GM12878 (cell line): Measurements from ENCODE around the gene TPRG1. TPM values are rescaled to one million over a fixed set of nuclear protein-coding genes. Genes with fewer than 3 reads are reported as not detected.

ENCODE experiments used
- ATAC-seq: fragments of 200-7000 bp; cut with Tn5 transposase; 3 replicates; pipeline ENCODE4 v1.9.1; 2020; ENCODE audit warnings: mild to moderate bottlenecking, moderate library complexity
- BruUV-seq: library from RNA; stranded (reverse); fragments of 400-500 nt; replicated peaks from 2 replicates; lab custom pipeline; 2021; lab: Mats Ljungman, UMichigan
- CTCF ChIA-PET: fragments of 300-600 bp; sonication (Branson Sonifier 250); formaldehyde crosslinking; extraction: SDS; loops from one replicate; lab custom pipeline; 2021; ENCODE audit warnings: inconsistent platforms; lab: Yijun Ruan, JAX
- POLR2A ChIA-PET: fragments of 350-600 bp; formaldehyde crosslinking; extraction: SDS; loops from one replicate; lab custom pipeline; 2021; ENCODE audit warnings: inconsistent platforms; lab: Charles Lee
- RAD21 ChIA-PET: fragments of 300-600 bp; sonication (Branson Sonifier 250); formaldehyde crosslinking; loops from one replicate; lab custom pipeline; 2023; ENCODE audit warnings: antibody characterized with exemption; ENCODE audit not compliant: unreplicated experiment; lab: Charles Lee
- SMC1A ChIA-PET: fragments of 300-600 bp; sonication (Branson Sonifier 250); formaldehyde crosslinking; loops from one replicate; lab custom pipeline; 2023; ENCODE audit not compliant: unreplicated experiment, uncharacterized antibody; lab: Charles Lee
- DNase-seq: peaks from one replicate; pipeline ENCODE4 v3.0.0-alpha.2; 2011; ENCODE audit warnings: low read depth, low spot score
- FAIRE-seq: peaks from 3 replicates; lab custom pipeline; 2011; peaks lifted over from hg19 to GRCh38; lab: Jason Lieb, UNC
- H2AFZ ChIP-seq: 2 replicates; pipeline ENCODE4 v1.6.0; 2011; ENCODE audit warnings: low read depth, low read length, control low read depth; ENCODE audit not compliant: control insufficient read depth
- H3K27ac ChIP-seq: 2 replicates; pipeline ENCODE4 v1.5.1; 2011; ENCODE audit warnings: control low read depth; ENCODE audit not compliant: control insufficient read depth, insufficient read depth
- H3K27me3 ChIP-seq, 2 experiments: replicated peaks in 1 of 2; 2 replicates each; pipeline versions ENCODE4 v1.6.0 to v1.6.1; 2011; ENCODE audit warnings: low read length in 1 of 2; ENCODE audit not compliant: control insufficient read depth in 2 of 2, insufficient read depth in 2 of 2
- H3K36me3 ChIP-seq, 2 experiments: 2 replicates each; pipeline ENCODE4 v1.5.1; 2011; ENCODE audit warnings: low read length in 1 of 2; ENCODE audit not compliant: control insufficient read depth in 2 of 2, insufficient read depth in 2 of 2
- H3K4me1 ChIP-seq: 2 replicates; pipeline ENCODE4 v1.6.1; 2011; ENCODE audit warnings: mild to moderate bottlenecking, low read length, moderate library complexity, mixed read lengths; ENCODE audit not compliant: control insufficient read depth, insufficient read depth
- H3K4me2 ChIP-seq: 2 replicates; pipeline ENCODE4 v1.6.0; 2011; ENCODE audit warnings: control low read depth; ENCODE audit not compliant: control insufficient read depth, insufficient read depth
- H3K4me3 ChIP-seq: fragments of 200-600 bp; sonication (generic); 2 replicates; pipeline ENCODE4 v1.5.1; 2016
- H3K79me2 ChIP-seq: 2 replicates; pipeline ENCODE4 v1.6.0; 2011; ENCODE audit warnings: low read length; ENCODE audit not compliant: control insufficient read depth, insufficient read depth
- H3K9ac ChIP-seq: 2 replicates; pipeline ENCODE4 v1.8.0; 2011; ENCODE audit warnings: low read length, control low read depth, mixed read lengths; ENCODE audit not compliant: control insufficient read depth, insufficient read depth
- H3K9me3 ChIP-seq: replicated peaks from 3 replicates; pipeline ENCODE4 v1.5.1; 2011; ENCODE audit warnings: mild to moderate bottlenecking, low read length; ENCODE audit not compliant: control insufficient read depth, insufficient read depth
- H4K20me1 ChIP-seq: 2 replicates; pipeline ENCODE4 v1.6.0; 2011; ENCODE audit not compliant: control insufficient read depth, insufficient read depth
- CBX5 ChIP-seq: sonication (generic); IDR thresholded peaks from 2 replicates; pipeline ENCODE4 v1.6.1; 2016; ENCODE audit warnings: low read depth, moderate library complexity, mild to moderate bottlenecking, inconsistent platforms
- CHD2 ChIP-seq: IDR thresholded peaks from 2 replicates; pipeline ENCODE4 v1.6.1; 2011; ENCODE audit warnings: low read depth, low read length, improper control_type of control experiment, borderline replicate concordance
- HDAC6 ChIP-seq: fragments of 200-600 bp; sonication (generic); IDR thresholded peaks from one replicate; pipeline ENCODE4 v1.8.0; 2017; ENCODE audit warnings: antibody characterized with exemption; ENCODE audit not compliant: unreplicated experiment
- HDGF ChIP-seq: fragments of 450-650 bp; IDR thresholded peaks from 2 replicates; pipeline ENCODE4 v1.6.1; 2016; ENCODE audit warnings: antibody characterized with exemption
- NR2C1 ChIP-seq: fragments of 450-650 bp; IDR thresholded peaks from 2 replicates; pipeline ENCODE4 v1.6.1; 2017; ENCODE audit warnings: antibody characterized with exemption, mild to moderate bottlenecking, moderate library complexity
- NR2C2 ChIP-seq: IDR thresholded peaks from 2 replicates; pipeline ENCODE4 v1.6.1; 2011; ENCODE audit warnings: borderline replicate concordance, low read depth; ENCODE audit not compliant: control insufficient read depth, insufficient read length
- SUZ12 ChIP-seq: fragments of 200-600 bp; sonication (generic); IDR thresholded peaks from one replicate; pipeline ENCODE4 v1.6.1; 2018; ENCODE audit warnings: antibody characterized with exemption, mild to moderate bottlenecking; ENCODE audit not compliant: unreplicated experiment
- ZBED1 ChIP-seq: IDR thresholded peaks from 2 replicates; pipeline ENCODE4 v1.6.1; 2016; ENCODE audit warnings: borderline replicate concordance
- WGBS: methylation state at CpG from one replicate; pipeline ENCODE4 v1.1.6; 2016; ENCODE audit warnings: low lambda C conversion rate; ENCODE audit not compliant: insufficient replicate concordance, insufficient coverage; ENCODE audit errors: missing lambda C conversion rate; 5-methylcytosine and 5-hydroxymethylcytosine counted together
- in situ Hi-C: fragments of 300-500 bp; cut with MboI; formaldehyde crosslinking; loops from 9 replicates; pipeline ENCODE4 v1.14.3; 2018; ENCODE audit warnings: mixed read lengths
- intact Hi-C: fragments of 100-400 bp; cut with micrococcal nuclease; formaldehyde crosslinking; loops from one replicate; pipeline ENCODE4 v1.14.2; 2022; ENCODE audit not compliant: unreplicated experiment
- polyA plus RNA-seq, 11 experiments: library from polyadenylated mRNA; depleted of rRNA in 4 of 11; unstranded in 6 of 11; stranded (reverse) in 5 of 11; fragments of >200 nt; fragmentation: Nextera tagmentation in 4 of 11; fragmentation: Illumina TruSeq in 1 of 11; extraction: Ambion mirVana in 4 of 11; extraction: Trizol in 1 of 11; gene quantifications; 1 replicate in 1 of 11; 2 replicates in 10 of 11; pipeline versions ENCODE4 v1.2.1 to v1.2.3, GENCODE V29; 2011 to 2016; ENCODE audit warnings: inconsistent platforms in 2 of 11, missing spikeins in 2 of 11, low read depth in 1 of 11
- total RNA-seq, 4 experiments: library from RNA; depleted of rRNA in 3 of 4; stranded (reverse); fragments of >200 nt in 3 of 4; fragmentation: Illumina TruSeq in 1 of 4; extraction: Trizol in 1 of 4; gene quantifications; 2 replicates each; pipeline versions ENCODE4 v1.2.1 to v1.2.3, GENCODE V29; 2013 to 2021
- TF ChIP-seq, protein P1 (sequence below): IDR thresholded peaks from 2 replicates; pipeline ENCODE4 v1.6.1; 2011; ENCODE audit warnings: low read depth, mild to moderate bottlenecking, low read length, moderate library complexity, borderline replicate concordance; ENCODE audit errors: extremely low read depth
- TF ChIP-seq, protein P2 (sequence below): fragments of 450-650 bp; IDR thresholded peaks from 2 replicates; pipeline ENCODE4 v1.6.1; 2016; ENCODE audit warnings: mild to moderate bottlenecking
- TF ChIP-seq, protein P3 (sequence below): fragments of 450-650 bp; IDR thresholded peaks from 2 replicates; pipeline ENCODE4 v1.6.1; 2017; ENCODE audit warnings: antibody characterized with exemption, mild to moderate bottlenecking, moderate library complexity

Gene TPRG1
- total and polyA plus RNA-seq, 10 of the 15 experiments (the other 5 are each of a cell fraction or from before 2014, with no cell fraction given), result 0.26 to 30.7 (median 3.6) TPM

DNA sequence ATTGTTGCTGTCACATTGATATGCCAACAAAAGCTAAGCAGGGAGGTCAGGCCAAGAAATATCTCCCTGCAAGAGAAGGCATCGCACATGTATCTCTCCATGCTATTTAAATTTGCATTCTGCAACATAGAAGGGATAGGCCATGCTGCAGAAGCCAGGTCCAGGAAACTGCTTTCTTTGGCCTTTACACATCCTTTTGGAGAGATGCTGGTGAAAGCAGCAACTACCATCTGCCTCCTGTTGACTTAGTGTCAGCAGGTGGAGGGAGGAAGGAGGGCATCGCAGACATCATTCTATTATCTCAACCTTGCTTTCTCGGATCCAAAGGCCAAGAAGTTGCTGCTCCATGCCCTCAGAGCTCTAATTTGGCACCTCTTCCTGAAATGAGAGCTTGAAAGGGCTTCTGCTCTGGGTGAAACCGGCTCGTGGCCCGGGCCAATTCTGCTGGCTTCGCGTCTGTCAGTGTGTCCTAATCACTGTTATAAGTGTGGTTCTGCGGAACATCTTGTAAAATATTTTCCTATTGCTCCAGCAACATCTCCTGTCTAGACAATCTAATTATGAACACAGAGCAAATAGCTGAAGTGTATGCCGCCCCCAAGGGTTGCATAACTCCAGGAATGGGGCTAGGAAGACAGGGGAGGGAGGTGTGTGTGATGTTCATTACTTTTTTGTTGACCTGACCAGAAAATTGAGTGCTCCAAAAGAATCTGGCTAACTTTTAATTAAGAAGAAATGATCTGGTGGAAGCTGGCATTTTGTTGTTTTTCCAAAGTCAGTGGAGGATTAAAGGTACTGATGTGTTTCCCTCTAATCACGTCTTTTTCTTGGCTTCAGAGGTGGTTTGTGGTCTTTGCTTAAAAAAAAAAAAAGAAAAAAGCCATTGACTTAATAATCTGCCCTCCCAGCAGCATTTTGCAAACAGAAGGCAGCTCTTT, 89.1 kb downstream of the TPRG1 start:
- Histone ChIP-seq H3K4me1 (no peaks in the 10 kb centered on the region; the same call in 1 of the 2 replicates), H3K27ac (no peak overlapping the region), H3K4me2 (no peak overlapping the region), H3K79me2 (no peaks in the 10 kb centered on the region), H3K27me3 (no peaks in the 10 kb centered on the region; a peak in 1 of 4 replicates), H2AFZ (no peak overlapping the region), H3K9me3 (no peaks in the 10 kb centered on the region), H4K20me1 (no peaks in the 10 kb centered on the region), H3K4me3 (no peak overlapping the region), H3K9ac (no peak overlapping the region), H3K36me3 (no peaks in the 10 kb centered on the region)
- ChIA-PET POLR2A (no interaction called here), SMC1A (interaction anchor here (1.3 kb wide), 1 partner anchor 12 kb away, joined by 4 read pairs; no protein-coding TSS in a partner anchor), RAD21 (no interaction called here), CTCF (interaction anchor here (1.1 kb wide), 1 partner anchor 688 kb away, joined by 3 read pairs; no protein-coding TSS in a partner anchor)
- 66% methylated on average over 11 of the region's 11 CpGs for WGBS
- TF ChIP-seq CHD2 (no peak), HDAC6 (no peak), NR2C1 (no peak), SUZ12 (no peak), NR2C2 (no peak), ZBED1 (no peak), CBX5 (no peak), HDGF (no peak)
- TF ChIP-seq, protein P1, sequence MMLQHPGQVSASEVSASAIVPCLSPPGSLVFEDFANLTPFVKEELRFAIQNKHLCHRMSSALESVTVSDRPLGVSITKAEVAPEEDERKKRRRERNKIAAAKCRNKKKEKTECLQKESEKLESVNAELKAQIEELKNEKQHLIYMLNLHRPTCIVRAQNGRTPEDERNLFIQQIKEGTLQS, result no peak
- TF ChIP-seq, protein P2, sequence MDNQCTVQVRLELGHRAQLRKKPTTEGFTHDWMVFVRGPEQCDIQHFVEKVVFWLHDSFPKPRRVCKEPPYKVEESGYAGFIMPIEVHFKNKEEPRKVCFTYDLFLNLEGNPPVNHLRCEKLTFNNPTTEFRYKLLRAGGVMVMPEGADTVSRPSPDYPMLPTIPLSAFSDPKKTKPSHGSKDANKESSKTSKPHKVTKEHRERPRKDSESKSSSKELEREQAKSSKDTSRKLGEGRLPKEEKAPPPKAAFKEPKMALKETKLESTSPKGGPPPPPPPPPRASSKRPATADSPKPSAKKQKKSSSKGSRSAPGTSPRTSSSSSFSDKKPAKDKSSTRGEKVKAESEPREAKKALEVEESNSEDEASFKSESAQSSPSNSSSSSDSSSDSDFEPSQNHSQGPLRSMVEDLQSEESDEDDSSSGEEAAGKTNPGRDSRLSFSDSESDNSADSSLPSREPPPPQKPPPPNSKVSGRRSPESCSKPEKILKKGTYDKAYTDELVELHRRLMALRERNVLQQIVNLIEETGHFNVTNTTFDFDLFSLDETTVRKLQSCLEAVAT, result no peak
- TF ChIP-seq, protein P3, sequence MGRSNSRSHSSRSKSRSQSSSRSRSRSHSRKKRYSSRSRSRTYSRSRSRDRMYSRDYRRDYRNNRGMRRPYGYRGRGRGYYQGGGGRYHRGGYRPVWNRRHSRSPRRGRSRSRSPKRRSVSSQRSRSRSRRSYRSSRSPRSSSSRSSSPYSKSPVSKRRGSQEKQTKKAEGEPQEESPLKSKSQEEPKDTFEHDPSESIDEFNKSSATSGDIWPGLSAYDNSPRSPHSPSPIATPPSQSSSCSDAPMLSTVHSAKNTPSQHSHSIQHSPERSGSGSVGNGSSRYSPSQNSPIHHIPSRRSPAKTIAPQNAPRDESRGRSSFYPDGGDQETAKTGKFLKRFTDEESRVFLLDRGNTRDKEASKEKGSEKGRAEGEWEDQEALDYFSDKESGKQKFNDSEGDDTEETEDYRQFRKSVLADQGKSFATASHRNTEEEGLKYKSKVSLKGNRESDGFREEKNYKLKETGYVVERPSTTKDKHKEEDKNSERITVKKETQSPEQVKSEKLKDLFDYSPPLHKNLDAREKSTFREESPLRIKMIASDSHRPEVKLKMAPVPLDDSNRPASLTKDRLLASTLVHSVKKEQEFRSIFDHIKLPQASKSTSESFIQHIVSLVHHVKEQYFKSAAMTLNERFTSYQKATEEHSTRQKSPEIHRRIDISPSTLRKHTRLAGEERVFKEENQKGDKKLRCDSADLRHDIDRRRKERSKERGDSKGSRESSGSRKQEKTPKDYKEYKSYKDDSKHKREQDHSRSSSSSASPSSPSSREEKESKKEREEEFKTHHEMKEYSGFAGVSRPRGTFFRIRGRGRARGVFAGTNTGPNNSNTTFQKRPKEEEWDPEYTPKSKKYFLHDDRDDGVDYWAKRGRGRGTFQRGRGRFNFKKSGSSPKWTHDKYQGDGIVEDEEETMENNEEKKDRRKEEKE, result no peak
- in situ Hi-C loops (no loop called here), intact Hi-C loops (no loop called here)
- ATAC-seq (no peak), FAIRE-seq (no peak), DNase-seq (no peak)
- no TSS peak for BruUV-seq
